Measurements from ENCODE around the gene SPATA12.
"Not testable (repeated sequence)": the region's sequence is repeated elsewhere in the genome, so short reads cannot be mapped to it uniquely, and the experiment has no call there.

SPATA12 gene

GRCh38 chr3:57081173-57081572, 20.7 kb downstream of the SPATA12 start:
- in situ Hi-C loops (cut with MboI; ENCODE audit: low sequenced_read_pairs), result no loop called here

GRCh38 chr3:57082481-57082880, 22.0 kb downstream of the SPATA12 start:
- in situ Hi-C loops (cut with MboI; ENCODE audit: low sequenced_read_pairs), result no loop called here

GRCh38 chr3:57083266-57083995, 23.0 kb downstream of the SPATA12 start:
- in situ Hi-C loops (cut with MboI; ENCODE audit: low sequenced_read_pairs), result not testable (repeated sequence)

- in situ Hi-C loops (cut with MboI; ENCODE audit: low sequenced_read_pairs), result no loop called here
These were observed 24.7 kb downstream of the SPATA12 start for GRCh38 chr3:57085211-57085610.

GRCh38 chr3:57086201-57086600, 25.7 kb downstream of the SPATA12 start:
- in situ Hi-C loops (cut with MboI; ENCODE audit: low sequenced_read_pairs), result no loop called here

GRCh38 chr3:57087361-57088092, 27.1 kb downstream of the SPATA12 start:
- in situ Hi-C loops (cut with MboI; ENCODE audit: low sequenced_read_pairs), result no loop called here

- in situ Hi-C loops (cut with MboI; ENCODE audit: low sequenced_read_pairs), result no loop called here
These were observed 28.0 kb downstream of the SPATA12 start for GRCh38 chr3:57088503-57088902.

- in situ Hi-C loops (cut with MboI; ENCODE audit: low sequenced_read_pairs), result no loop called here
These were observed 28.6 kb downstream of the SPATA12 start for GRCh38 chr3:57089043-57089442.

- in situ Hi-C loops (cut with MboI; ENCODE audit: low sequenced_read_pairs), result no loop called here
These were observed 31.2 kb downstream of the SPATA12 start for GRCh38 chr3:57091521-57092273.

- in situ Hi-C loops (cut with MboI; ENCODE audit: low sequenced_read_pairs), result no loop called here
These were observed 33.0 kb downstream of the SPATA12 start for GRCh38 chr3:57093489-57093888.

GRCh38 chr3:57093971-57094535, 33.6 kb downstream of the SPATA12 start:
- in situ Hi-C loops (cut with MboI; ENCODE audit: low sequenced_read_pairs), result no loop called here

- in situ Hi-C loops (cut with MboI; ENCODE audit: low sequenced_read_pairs), result no loop called here
These were observed 34.1 kb downstream of the SPATA12 start for GRCh38 chr3:57094575-57094974.

GRCh38 chr3:57095363-57095762, 34.9 kb downstream of the SPATA12 start:
- in situ Hi-C loops (cut with MboI; ENCODE audit: low sequenced_read_pairs), result no loop called here

- in situ Hi-C loops (cut with MboI; ENCODE audit: low sequenced_read_pairs), result no loop called here
These were observed 37.1 kb downstream of the SPATA12 start for GRCh38 chr3:57097536-57097935.

- in situ Hi-C loops (cut with MboI; ENCODE audit: low sequenced_read_pairs), result no loop called here
These were observed 38.2 kb downstream of the SPATA12 start for GRCh38 chr3:57098418-57099310.

- in situ Hi-C loops (cut with MboI; ENCODE audit: low sequenced_read_pairs), result no loop called here
These were observed 39.7 kb downstream of the SPATA12 start for GRCh38 chr3:57100046-57100695.

GRCh38 chr3:57105585-57105984, 45.1 kb downstream of the SPATA12 start:
- in situ Hi-C loops (cut with MboI; ENCODE audit: low sequenced_read_pairs), result no loop called here

- in situ Hi-C loops (cut with MboI; ENCODE audit: low sequenced_read_pairs), result no loop called here
These were observed 48.2 kb downstream of the SPATA12 start for GRCh38 chr3:57108684-57109083.

GRCh38 chr3:57109437-57110199, 49.2 kb downstream of the SPATA12 start:
- in situ Hi-C loops (cut with MboI; ENCODE audit: low sequenced_read_pairs), result no loop called here
